CD14-positive monocyte (primary cell): ENCODE data around the gene C3orf52. TPM values are rescaled to one million over a fixed set of nuclear protein-coding genes. Genes with fewer than 3 reads are reported as not detected.

Experiments used
- DNase-seq, 3 donors: peaks; one replicate each; pipeline ENCODE4 v3.0.0-alpha.2; 2011 to 2022
- H2AFZ ChIP-seq: 2 replicates; pipeline ENCODE4 v1.6.0; 2012; ENCODE audit warnings: mild to moderate bottlenecking, low read depth, low read length, inconsistent platforms; ENCODE audit not compliant: insufficient read depth, poor library complexity, severe bottlenecking
- H3K27ac ChIP-seq, 2 donors: 1 replicate in 1 of 2; 2 replicates in 1 of 2; pipeline ENCODE4 v1.5.1; 2012 to 2013; ENCODE audit warnings: low read length in 2 of 2, control low read depth in 1 of 2, inconsistent platforms in 1 of 2, low read depth in 1 of 2, mild to moderate bottlenecking in 1 of 2
- H3K27me3 ChIP-seq, 2 donors: one replicate each; pipeline versions ENCODE4 v1.6.0 to v1.6.1; 2011 to 2013; ENCODE audit warnings: low read length in 2 of 2; ENCODE audit not compliant: control insufficient read depth in 2 of 2, insufficient read depth in 2 of 2
- H3K36me3 ChIP-seq, 2 donors: replicated peaks in 1 of 2; 1 replicate in 1 of 2; 2 replicates in 1 of 2; pipeline versions ENCODE4 v1.5.1 to v1.6.1; 2012 to 2013; ENCODE audit warnings: low read length in 2 of 2, control low read depth in 1 of 2, inconsistent platforms in 1 of 2, mild to moderate bottlenecking in 1 of 2; ENCODE audit not compliant: insufficient read depth in 2 of 2, control insufficient read depth in 1 of 2
- H3K4me1 ChIP-seq, 2 donors: 1 replicate in 1 of 2; 2 replicates in 1 of 2; pipeline versions ENCODE4 v1.5.1 to v1.6.1; 2012 to 2013; ENCODE audit warnings: low read length in 2 of 2, control low read depth in 1 of 2, inconsistent platforms in 1 of 2, mild to moderate bottlenecking in 1 of 2, moderate library complexity in 1 of 2; ENCODE audit not compliant: insufficient read depth in 2 of 2, control insufficient read depth in 1 of 2
- H3K4me2 ChIP-seq: replicated peaks from 2 replicates; pipeline ENCODE3; 2012; ENCODE audit warnings: low read length, moderate library complexity, mild to moderate bottlenecking; ENCODE audit not compliant: poor library complexity, severe bottlenecking; ENCODE audit errors: extremely low read depth
- H3K4me3 ChIP-seq, 3 experiments: fragments of 200-600 bp in 1 of 3; sonication (generic) in 1 of 3; replicated peaks in 1 of 3; 1 replicate in 2 of 3; 2 replicates in 1 of 3; pipeline ENCODE4 v1.5.1; 2011 to 2013; ENCODE audit warnings: low read length in 3 of 3, mild to moderate bottlenecking in 3 of 3, control low read depth in 2 of 3, low read depth in 2 of 3, inconsistent platforms in 1 of 3, moderate library complexity in 1 of 3
- H3K79me2 ChIP-seq: 2 replicates; pipeline ENCODE4 v1.6.0; 2012; ENCODE audit warnings: mild to moderate bottlenecking, control low read depth, inconsistent platforms, low read length, moderate library complexity; ENCODE audit not compliant: insufficient read depth
- H3K9ac ChIP-seq: 2 replicates; pipeline ENCODE4 v1.6.0; 2017; ENCODE audit warnings: low read length, mild to moderate bottlenecking; ENCODE audit not compliant: insufficient read depth, poor library complexity, severe bottlenecking
- H3K9me3 ChIP-seq, 2 donors: replicated peaks in 1 of 2; 1 replicate in 1 of 2; 2 replicates in 1 of 2; pipeline versions ENCODE4 v1.5.1 to v1.6.1; 2012 to 2013; ENCODE audit warnings: low read length in 2 of 2, control low read depth in 1 of 2; ENCODE audit not compliant: control insufficient read depth in 1 of 2, insufficient read depth in 1 of 2
- H4K20me1 ChIP-seq: 2 replicates; pipeline ENCODE4 v1.6.0; 2012; ENCODE audit warnings: mild to moderate bottlenecking, low read length, control low read depth, moderate library complexity; ENCODE audit not compliant: insufficient read depth
- H3K27ac Mint-ChIP-seq, 7 donors: one replicate each; pipeline ENCODE4 v1.8.0; 2020; ENCODE audit warnings: mild to moderate bottlenecking in 7 of 7, mixed read lengths in 7 of 7, moderate library complexity in 6 of 7, inconsistent platforms in 2 of 7
- H3K27me3 Mint-ChIP-seq, 3 donors: one replicate each; pipeline ENCODE4 v1.8.0; 2021 to 2022; ENCODE audit warnings: low read depth in 3 of 3, mild to moderate bottlenecking in 3 of 3, mixed read lengths in 3 of 3, moderate library complexity in 3 of 3, inconsistent platforms in 1 of 3
- H3K36me3 Mint-ChIP-seq, 2 donors: one replicate each; pipeline ENCODE4 v1.8.0; 2020; ENCODE audit warnings: mixed read lengths in 2 of 2, inconsistent platforms in 1 of 2, mild to moderate bottlenecking in 1 of 2
- H3K4me1 Mint-ChIP-seq: one replicate; pipeline ENCODE4 v1.8.0; 2020; ENCODE audit warnings: mild to moderate bottlenecking, mixed read lengths
- H3K4me3 Mint-ChIP-seq, 2 donors: one replicate each; pipeline ENCODE4 v1.8.0; 2020; ENCODE audit warnings: mild to moderate bottlenecking in 2 of 2, mixed read lengths in 2 of 2, moderate library complexity in 1 of 2
- H3K9me3 Mint-ChIP-seq, 7 donors: one replicate each; pipeline ENCODE4 v1.8.0; 2020 to 2022; ENCODE audit warnings: mixed read lengths in 7 of 7, mild to moderate bottlenecking in 6 of 7, moderate library complexity in 6 of 7, inconsistent platforms in 2 of 7
- CTCF ChIP-seq: fragments of 200-600 bp; IDR thresholded peaks from one replicate; pipeline ENCODE4 v1.8.0; 2022; ENCODE audit warnings: antibody characterized with exemption, mild to moderate bottlenecking
- WGBS: methylation state at CpG from one replicate; pipeline ENCODE4 v1.1.5; 2013; ENCODE audit warnings: missing lambda C conversion rate; ENCODE audit not compliant: insufficient coverage; 5-methylcytosine and 5-hydroxymethylcytosine counted together
- intact Hi-C, 2 donors: fragments of 100-400 bp; cut with micrococcal nuclease; formaldehyde crosslinking; loops; one replicate each; pipeline versions ENCODE4 v1.15.0 to v1.15.1; 2023
- polyA plus RNA-seq, 3 donors: library from polyadenylated mRNA; depleted of rRNA in 1 of 3; unstranded in 2 of 3; stranded (reverse) in 1 of 3; fragments of 300-500 nt in 2 of 3; fragments of >200 nt in 1 of 3; fragmentation: Illumina TruSeq in 2 of 3; gene quantifications; 1 replicate in 2 of 3; 2 replicates in 1 of 3; pipeline ENCODE4 v1.2.3, GENCODE V29; 2012 to 2021

Gene C3orf52
- polyA plus RNA-seq, 3 donors, result not detected

GRCh38 chr3:112129925-112130637 lies 43.9 kb downstream of the C3orf52 start:
- Mint-ChIP-seq H3K4me1 (peaks cover 59% of the 10 kb centered on the region), H3K4me3 (no peak overlapping the region), H3K27ac (peak overlapping the region in 1 of 7 donors; percentile 41), H3K9me3 (no peaks in the 10 kb centered on the region), H3K36me3 (no peaks in the 10 kb centered on the region), H3K27me3 (peaks cover 0 to 4% (median 2%) of the 10 kb centered on the region in 3 donors)
- Histone ChIP-seq H3K4me1 (peaks cover 26 to 50% of the 10 kb centered on the region in 2 donors), H3K27ac (no peak overlapping the region), H3K4me2 (no peak overlapping the region), H3K9me3 (no peaks in the 10 kb centered on the region), H3K36me3 (no peaks in the 10 kb centered on the region), H3K9ac (no peak overlapping the region), H3K79me2 (no peaks in the 10 kb centered on the region), H3K27me3 (no peaks in the 10 kb centered on the region), H3K4me3 (no peak overlapping the region), H4K20me1 (no peaks in the 10 kb centered on the region), H2AFZ (no peak overlapping the region)
- TF ChIP-seq CTCF, result no peak
- WGBS, result 56% methylated on average over 2 of the region's 4 CpGs
- DNase-seq, result no peak
- intact Hi-C loops, result loop anchor here in 1 of 2 donors (5.0 to 10.0 kb wide), 2 partner anchors 175 to 452 kb away; no protein-coding TSS in a partner anchor

- Histone ChIP-seq H3K4me1 (peaks cover 26 to 50% of the 10 kb centered on the region in 2 donors), H3K4me3 (no peak overlapping the region), H3K9ac (no peak overlapping the region), H3K36me3 (no peaks in the 10 kb centered on the region), H4K20me1 (no peaks in the 10 kb centered on the region), H3K9me3 (no peaks in the 10 kb centered on the region), H3K27me3 (no peaks in the 10 kb centered on the region), H2AFZ (no peak overlapping the region), H3K4me2 (no peak overlapping the region), H3K79me2 (no peaks in the 10 kb centered on the region), H3K27ac (no peak overlapping the region)
- no peak overlapping the region for H3K27ac Mint-ChIP-seq
- no peaks in the 10 kb centered on the region for H3K9me3 Mint-ChIP-seq
- DNase-seq, result no peak
- H3K4me1 Mint-ChIP-seq, result peaks cover 59% of the 10 kb centered on the region
- peaks cover 0 to 4% (median 2%) of the 10 kb centered on the region in 3 donors for H3K27me3 Mint-ChIP-seq
- no peak overlapping the region for H3K4me3 Mint-ChIP-seq
- intact Hi-C loops, result no loop called here
- no peaks in the 10 kb centered on the region for H3K36me3 Mint-ChIP-seq
- no peak for TF ChIP-seq CTCF
- 78% methylated on average over 1 of the region's 3 CpGs for WGBS
These were observed 44.4 kb downstream of the C3orf52 start for GRCh38 chr3:112130638-112130993.
